ENCODE results near the gene TENT5C.

GRCh38 chr1:117556341-117556740 lies 49.5 kb upstream of the TENT5C start:
- TF ChIP-seq POLR2AphosphoS5 (IDR thresholded peaks at IDR 0.05) (no peak), CTCF (IDR thresholded peaks at IDR 0.05) (no peak)

All from breast epithelium (tissue), 3 donors.